ENCODE data around the gene OR2AT4.

OR2AT4 gene

GRCh38 chr11:75066061-75066460, 30.6 kb downstream of the OR2AT4 start:
- TF ChIP-seq REST (IDR thresholded peaks at IDR 0.05; ENCODE audit: insufficient read depth in 1 of 2, low read depth in 2 of 2, low read length in 2 of 2), result no peak
- no peak for TF ChIP-seq TAF1 (IDR thresholded peaks at IDR 0.05; ENCODE audit: borderline replicate concordance, insufficient read depth, low read length)
- TF ChIP-seq SIN3A (IDR thresholded peaks at IDR 0.05; ENCODE audit: borderline replicate concordance, insufficient read depth, low read length), result no peak
- no peak for TF ChIP-seq POLR2AphosphoS5 (IDR thresholded peaks at IDR 0.05; ENCODE audit: low read depth, low read length)
- TF ChIP-seq FOXP2 (optimal IDR thresholded peaks at IDR 0.05; ENCODE audit: borderline replicate concordance, extremely low read depth, extremely low read length, insufficient read depth), result no peak

- TF ChIP-seq TAF1 (IDR thresholded peaks at IDR 0.05; ENCODE audit: borderline replicate concordance, insufficient read depth, low read length) (no peak), POLR2AphosphoS5 (IDR thresholded peaks at IDR 0.05; ENCODE audit: low read depth, low read length) (no peak)
Measured at GRCh38 chr11:75063741-75064314, 32.8 kb downstream of the OR2AT4 start.

DNA sequence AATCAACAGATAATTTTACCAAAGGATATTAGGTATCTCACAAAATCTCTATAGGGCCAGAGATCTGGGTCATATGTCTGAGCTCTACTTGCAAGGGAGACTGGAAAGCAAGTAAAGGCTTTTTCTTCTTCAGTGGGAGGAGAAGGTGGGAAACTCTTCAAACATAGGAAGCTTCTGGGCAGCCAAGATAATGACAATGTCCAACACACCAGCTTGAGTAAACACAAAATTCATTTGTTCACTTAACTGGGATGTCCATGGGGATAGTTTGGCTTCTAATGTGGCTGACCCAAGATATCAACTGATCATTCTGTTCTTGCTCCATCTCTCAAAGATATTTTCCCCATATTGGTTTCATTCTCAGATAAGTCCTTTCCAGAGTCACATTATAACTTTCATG, 37.4 kb downstream of the OR2AT4 start:
- TF ChIP-seq REST (IDR thresholded peaks at IDR 0.05; ENCODE audit: insufficient read depth in 1 of 2, low read depth in 2 of 2, low read length in 2 of 2) (no peak), FOXP2 (optimal IDR thresholded peaks at IDR 0.05; ENCODE audit: borderline replicate concordance, extremely low read depth, extremely low read length, insufficient read depth) (no peak), POLR2AphosphoS5 (IDR thresholded peaks at IDR 0.05; ENCODE audit: low read depth, low read length) (no peak), SIN3A (IDR thresholded peaks at IDR 0.05; ENCODE audit: borderline replicate concordance, insufficient read depth, low read length) (no peak), TAF1 (IDR thresholded peaks at IDR 0.05; ENCODE audit: borderline replicate concordance, insufficient read depth, low read length) (no peak)

DNA sequence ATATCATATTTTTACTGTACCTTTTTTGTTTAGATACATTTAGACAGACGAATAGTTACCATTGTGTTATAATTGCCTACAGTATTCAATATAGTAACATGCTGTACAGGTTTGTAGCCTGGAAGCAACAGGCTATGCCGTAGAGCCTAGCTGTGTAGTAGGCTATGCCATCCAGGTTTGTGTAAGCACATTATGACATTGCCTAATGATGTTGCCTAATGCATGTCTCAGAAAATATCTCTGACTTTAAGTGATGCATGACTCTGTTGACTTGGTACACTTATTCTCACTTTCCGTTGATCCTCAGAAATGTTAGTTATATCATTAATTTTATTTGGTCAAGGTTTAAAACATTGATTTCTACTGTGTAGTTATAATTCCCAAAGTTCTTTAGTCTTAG, 39.9 kb downstream of the OR2AT4 start:
- TF ChIP-seq SIN3A (IDR thresholded peaks at IDR 0.05; ENCODE audit: borderline replicate concordance, insufficient read depth, low read length) (no peak), POLR2AphosphoS5 (IDR thresholded peaks at IDR 0.05; ENCODE audit: low read depth, low read length) (no peak), TAF1 (IDR thresholded peaks at IDR 0.05; ENCODE audit: borderline replicate concordance, insufficient read depth, low read length) (no peak), FOXP2 (optimal IDR thresholded peaks at IDR 0.05; ENCODE audit: borderline replicate concordance, extremely low read depth, extremely low read length, insufficient read depth) (no peak), REST (IDR thresholded peaks at IDR 0.05; ENCODE audit: insufficient read depth in 1 of 2, low read depth in 2 of 2, low read length in 2 of 2) (no peak)

GRCh38 chr11:75055511-75055910, 41.2 kb downstream of the OR2AT4 start:
- no peak for TF ChIP-seq POLR2AphosphoS5 (IDR thresholded peaks at IDR 0.05; ENCODE audit: low read depth, low read length)
- TF ChIP-seq FOXP2 (optimal IDR thresholded peaks at IDR 0.05; ENCODE audit: borderline replicate concordance, extremely low read depth, extremely low read length, insufficient read depth), result no peak

DNA sequence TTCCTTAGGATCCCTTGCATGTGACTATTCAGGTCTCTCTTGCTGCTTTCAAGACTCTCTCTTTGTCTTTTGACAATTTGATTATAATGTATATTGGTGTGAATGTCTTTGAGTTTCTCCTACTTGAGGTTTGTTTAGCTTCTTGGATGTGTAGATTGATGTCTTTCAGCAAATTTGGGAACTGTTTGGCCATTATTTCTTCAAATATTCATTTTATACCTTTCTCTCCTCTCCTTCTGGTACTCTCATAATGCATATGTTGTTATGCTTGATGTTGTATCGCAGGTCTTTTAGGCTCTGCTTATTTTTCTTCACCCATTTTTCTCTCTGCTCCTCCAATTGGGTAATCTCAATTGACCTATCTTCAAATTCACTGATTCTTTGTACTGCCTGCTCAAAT, 44.2 kb downstream of the OR2AT4 start:
- TF ChIP-seq TAF1 (IDR thresholded peaks at IDR 0.05; ENCODE audit: borderline replicate concordance, insufficient read depth, low read length) (no peak), SIN3A (IDR thresholded peaks at IDR 0.05; ENCODE audit: borderline replicate concordance, insufficient read depth, low read length) (no peak), FOXP2 (optimal IDR thresholded peaks at IDR 0.05; ENCODE audit: borderline replicate concordance, extremely low read depth, extremely low read length, insufficient read depth) (no peak), REST (IDR thresholded peaks at IDR 0.05; ENCODE audit: insufficient read depth in 1 of 2, low read depth in 2 of 2, low read length in 2 of 2) (no peak)
